ENCODE results near the gene KDM4D.

DNA sequence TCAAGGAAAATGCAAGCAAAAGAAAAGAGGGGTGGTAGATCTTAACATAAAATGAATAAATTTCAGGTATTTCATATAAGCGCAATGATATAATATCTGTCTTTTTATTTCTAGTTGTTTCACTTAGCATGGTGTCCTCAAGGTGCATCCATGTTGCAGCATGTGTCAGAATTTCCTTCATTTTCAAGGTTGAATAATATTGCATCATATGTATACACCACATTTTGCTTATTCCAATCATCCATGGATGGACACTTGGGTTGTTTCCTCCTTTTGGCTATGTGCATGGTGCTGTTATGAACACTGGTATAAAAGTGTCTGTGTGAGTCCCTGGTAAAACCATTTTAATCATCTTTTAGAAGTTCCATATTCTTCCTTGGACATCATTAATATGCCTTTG, 68.7 kb downstream of the KDM4D start:
- TF ChIP-seq, protein P1, sequence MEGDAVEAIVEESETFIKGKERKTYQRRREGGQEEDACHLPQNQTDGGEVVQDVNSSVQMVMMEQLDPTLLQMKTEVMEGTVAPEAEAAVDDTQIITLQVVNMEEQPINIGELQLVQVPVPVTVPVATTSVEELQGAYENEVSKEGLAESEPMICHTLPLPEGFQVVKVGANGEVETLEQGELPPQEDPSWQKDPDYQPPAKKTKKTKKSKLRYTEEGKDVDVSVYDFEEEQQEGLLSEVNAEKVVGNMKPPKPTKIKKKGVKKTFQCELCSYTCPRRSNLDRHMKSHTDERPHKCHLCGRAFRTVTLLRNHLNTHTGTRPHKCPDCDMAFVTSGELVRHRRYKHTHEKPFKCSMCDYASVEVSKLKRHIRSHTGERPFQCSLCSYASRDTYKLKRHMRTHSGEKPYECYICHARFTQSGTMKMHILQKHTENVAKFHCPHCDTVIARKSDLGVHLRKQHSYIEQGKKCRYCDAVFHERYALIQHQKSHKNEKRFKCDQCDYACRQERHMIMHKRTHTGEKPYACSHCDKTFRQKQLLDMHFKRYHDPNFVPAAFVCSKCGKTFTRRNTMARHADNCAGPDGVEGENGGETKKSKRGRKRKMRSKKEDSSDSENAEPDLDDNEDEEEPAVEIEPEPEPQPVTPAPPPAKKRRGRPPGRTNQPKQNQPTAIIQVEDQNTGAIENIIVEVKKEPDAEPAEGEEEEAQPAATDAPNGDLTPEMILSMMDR (IDR thresholded peaks at IDR 0.05 in 4 of 5, conservative IDR thresholded peaks at IDR 0.05 in 1 of 5) = no peak
- no peak for TF ChIP-seq POLR2A (IDR thresholded peaks at IDR 0.05)

All from gastrocnemius medialis (tissue), 4 donors.